ENCODE measurements around the gene PPFIA1. TPM values are rescaled to one million over a fixed set of nuclear protein-coding genes. Genes with fewer than 3 reads are reported as not detected.

Gene PPFIA1
- total RNA-seq, 1 donor from 2014 or later: 41.8 TPM

DNA sequence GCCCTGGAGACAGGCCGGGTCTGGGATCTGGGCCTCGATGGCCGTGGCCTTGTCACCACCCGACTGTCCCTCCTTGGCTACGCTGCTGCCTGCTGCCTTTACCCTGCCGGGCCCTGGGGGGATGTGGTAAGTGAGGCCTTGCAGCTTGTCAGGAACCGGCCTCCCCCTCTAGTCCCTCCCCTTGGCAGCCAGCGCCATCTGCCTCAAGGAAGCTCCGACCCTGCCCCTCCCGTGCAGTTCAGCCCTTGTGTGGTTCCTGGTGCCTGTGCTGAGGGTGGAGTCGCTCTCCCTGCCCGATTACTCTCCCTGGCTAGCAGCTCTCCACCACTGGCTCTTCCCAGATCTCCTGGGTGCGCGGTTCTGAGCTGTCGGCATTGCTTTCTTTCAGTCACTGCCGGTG is 161.6 kb downstream of the PPFIA1 start:
- DNase-seq (no peak), ATAC-seq (ENCODE audit: poor library complexity) (no peak)
- intact Hi-C loops (cut with DNase I): no loop called here

DNA sequence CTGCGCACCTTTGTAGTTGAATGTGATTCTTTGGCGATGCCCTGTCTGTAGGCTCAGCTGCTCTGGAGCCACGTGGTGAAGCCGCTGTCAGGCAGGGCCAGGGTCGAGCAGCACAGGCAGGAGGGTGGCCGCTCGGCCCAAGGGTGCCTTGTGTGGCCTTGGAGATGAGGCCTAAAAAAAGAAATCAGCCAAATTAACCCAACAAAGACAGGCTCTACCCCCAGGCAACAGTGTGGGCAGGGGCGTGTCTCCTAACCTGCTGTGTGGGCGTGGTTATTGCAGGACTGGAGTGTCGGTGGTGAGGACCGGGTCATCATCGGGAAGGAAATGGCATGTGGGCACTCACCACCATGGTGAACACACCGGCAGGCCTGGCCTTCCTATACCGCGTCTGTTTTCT is 162.1 kb downstream of the PPFIA1 start:
- no peak for ATAC-seq (ENCODE audit: poor library complexity)
- intact Hi-C loops (cut with DNase I): no loop called here
- DNase-seq: no peak

- DNase-seq: no peak
- no peak for ATAC-seq (ENCODE audit: poor library complexity)
- intact Hi-C loops (cut with DNase I): no loop called here
Observed at GRCh38 chr11:70433038-70433437, 162.5 kb downstream of the PPFIA1 start.

DNA sequence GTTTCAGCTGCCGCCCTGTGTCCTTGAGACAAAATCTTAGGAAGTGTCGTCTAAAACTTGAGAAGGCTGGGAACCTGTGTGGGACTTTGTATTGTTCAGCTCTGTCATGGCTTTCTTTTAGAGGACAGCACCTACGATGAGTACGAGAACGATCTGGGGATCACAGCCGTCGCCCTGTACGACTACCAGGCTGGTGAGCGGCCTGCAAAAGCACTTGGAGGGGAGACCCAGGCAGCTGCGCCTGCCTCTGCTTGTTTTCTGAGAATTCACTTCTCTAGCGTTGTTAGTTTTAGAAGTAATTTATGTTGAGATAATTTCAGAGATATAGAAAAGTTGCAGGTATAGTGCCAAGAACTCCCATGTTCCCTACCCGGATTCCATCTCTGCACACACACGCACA is 163.0 kb downstream of the PPFIA1 start:
- ATAC-seq (ENCODE audit: poor library complexity): no peak
- intact Hi-C loops (cut with DNase I): no loop called here
- no peak for DNase-seq

Small RNAs within 50 kb of the gene (microRNA-seq; reads per million reads assigned to microRNA genes)
- gene MIR548K: 9.4 reads per million, percentile 25 among the genes with 10 or more reads in this experiment

Other genes starting within 250 kb of the PPFIA1 start
- 6.2 TPM for gene ANO1, start 192.4 kb upstream of the PPFIA1 start, total RNA-seq
- 10.3 TPM for gene FADD, start 67.4 kb upstream of the PPFIA1 start, total RNA-seq
- 156 TPM for gene CTTN, start 127.8 kb downstream of the PPFIA1 start, total RNA-seq